ENCODE data around the gene ELF4.

Gene ELF4

GRCh38 chrX:130053236-130053635 is 57.1 kb downstream of the ELF4 start:
- H3K27ac ChIP-seq = no peak overlapping the region
- no peak for DNase-seq (ENCODE audit: low read depth, low spot score)

DNA sequence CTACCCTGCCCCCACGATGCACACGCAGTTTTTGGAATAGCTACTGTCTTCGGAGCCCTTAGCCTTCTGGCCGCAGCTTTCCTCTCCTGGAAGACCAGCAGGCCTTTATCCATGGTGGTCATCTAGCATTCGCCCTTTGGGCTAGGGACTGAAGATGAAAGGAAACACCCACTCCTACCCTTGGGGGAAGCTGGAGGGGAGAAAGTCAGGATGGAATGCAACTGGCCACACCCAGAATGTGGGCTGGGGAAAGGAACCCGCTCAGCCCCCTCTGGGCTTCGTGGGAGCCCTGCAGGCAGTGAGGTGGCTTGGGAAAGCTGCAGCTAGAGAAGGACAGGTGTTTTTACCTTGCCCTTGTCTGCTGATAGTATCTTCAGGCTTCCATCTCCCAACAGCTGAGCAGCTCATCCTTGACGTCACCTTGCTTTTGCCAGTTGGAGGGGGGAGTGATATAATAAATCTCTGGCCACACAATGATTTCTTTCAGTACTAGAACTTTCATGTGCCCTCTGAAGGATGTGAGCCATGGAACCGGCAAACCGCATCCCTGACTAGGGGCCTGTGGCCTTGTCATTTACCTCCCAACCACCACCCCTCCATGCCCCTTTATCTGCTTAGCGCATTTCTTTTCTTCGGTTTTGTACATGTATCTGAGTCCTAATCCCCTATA is 59.0 kb downstream of the ELF4 start:
- no peak overlapping the region for H3K27ac ChIP-seq
- DNase-seq (ENCODE audit: low read depth, low spot score) = no peak

DNA sequence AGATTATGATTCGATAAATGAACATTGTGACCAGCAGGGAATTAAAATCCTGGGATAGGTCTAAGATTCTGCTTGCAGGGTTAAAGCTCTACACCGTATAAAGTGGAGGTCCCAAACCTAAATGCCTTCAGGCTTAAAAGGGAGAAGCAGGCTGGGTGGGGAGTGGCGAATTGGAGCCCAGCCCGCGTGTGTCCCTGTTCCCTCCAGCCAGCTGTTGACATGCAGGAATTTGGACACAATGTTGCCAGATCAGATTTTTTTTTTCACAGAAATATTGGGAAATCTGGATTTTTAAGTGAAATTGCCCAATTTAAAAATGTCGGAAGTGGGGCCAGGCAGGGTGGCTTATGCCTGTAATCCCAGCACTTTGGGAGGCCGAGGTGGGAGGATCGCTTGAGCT is 60.5 kb downstream of the ELF4 start:
- no peak overlapping the region for H3K27ac ChIP-seq
- DNase-seq (ENCODE audit: low read depth, low spot score) = no peak

DNA sequence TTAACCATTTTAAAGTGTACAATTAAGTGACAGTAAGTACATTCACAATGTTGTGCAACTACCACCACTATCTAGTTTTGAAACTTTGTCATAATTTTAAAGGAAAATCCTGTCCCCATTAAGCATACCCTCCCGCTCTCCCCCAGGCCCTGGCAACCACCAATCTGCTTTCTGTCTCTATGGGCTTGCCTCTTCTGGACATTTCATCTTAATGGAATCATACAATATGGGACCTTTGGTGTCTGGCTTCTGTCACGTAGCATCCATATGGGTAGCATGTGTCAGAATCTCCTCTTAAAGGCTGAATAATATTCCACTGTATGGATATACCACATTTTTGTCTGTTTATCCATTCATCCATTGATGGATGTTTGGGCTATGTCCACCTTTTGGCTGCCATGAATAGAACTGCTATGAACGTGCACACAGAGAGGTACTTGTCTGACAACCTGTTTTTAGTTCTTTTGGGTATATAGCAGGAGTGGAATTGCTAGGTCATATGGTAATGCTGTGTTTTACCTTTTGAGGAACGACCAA is 61.5 kb downstream of the ELF4 start:
- DNase-seq (ENCODE audit: low read depth, low spot score) = no peak
- no peak overlapping the region for H3K27ac ChIP-seq

- H3K27ac ChIP-seq = no peak overlapping the region
Observed at GRCh38 chrX:130047416-130047815, 62.9 kb downstream of the ELF4 start.

DNA sequence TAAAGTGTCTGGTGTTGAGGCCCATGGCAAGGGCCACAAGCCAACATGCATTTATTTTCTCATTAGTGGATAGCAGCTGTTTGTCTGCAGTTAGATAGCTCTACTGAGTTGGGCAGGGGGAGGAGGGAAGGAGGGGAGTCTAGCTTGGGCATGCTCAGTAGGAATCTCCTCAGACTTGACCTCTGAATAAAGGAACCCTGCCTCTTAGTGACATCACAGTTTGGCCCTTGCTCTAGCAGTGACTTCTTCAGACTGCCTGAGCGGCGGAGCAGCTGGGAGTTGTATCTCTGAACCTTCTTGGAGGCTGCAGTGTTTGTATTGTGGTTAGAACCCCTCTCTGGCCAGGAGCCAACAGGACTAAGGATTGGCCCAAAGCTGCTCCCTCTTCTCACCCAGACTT is 70.5 kb downstream of the ELF4 start:
- DNase-seq (ENCODE audit: low read depth, low spot score) = no peak
- H3K27ac ChIP-seq = no peak overlapping the region

More at GRCh38 chrX:130047416-130047815, 62.9 kb downstream of the ELF4 start:
- DNase-seq (ENCODE audit: low read depth, low spot score) = no peak

GRCh38 chrX:130034178-130034577 is 76.1 kb downstream of the ELF4 start:
- no peak for DNase-seq (ENCODE audit: low read depth, low spot score)
- H3K27ac ChIP-seq = no peak overlapping the region

DNA sequence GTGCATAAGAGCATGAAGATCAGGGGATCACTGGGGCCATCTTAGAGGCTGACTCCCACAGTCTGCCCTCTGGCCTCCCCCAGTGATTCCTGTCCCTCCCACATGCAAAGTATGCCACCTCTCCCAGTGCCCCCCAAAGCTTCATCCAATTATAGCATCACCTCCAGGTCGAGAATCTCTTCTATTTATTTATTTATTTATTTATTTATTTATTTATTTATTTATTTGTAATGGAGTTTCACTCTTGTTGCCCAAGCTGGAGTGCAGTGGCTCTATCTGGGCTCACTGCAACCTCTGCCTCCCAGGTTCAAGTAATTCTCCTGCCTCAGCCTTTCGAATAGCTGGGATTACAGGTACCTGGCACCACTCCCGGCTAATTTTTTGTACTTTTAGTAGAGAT is 77.7 kb downstream of the ELF4 start:
- no peak for DNase-seq (ENCODE audit: low read depth, low spot score)
- no peak overlapping the region for H3K27ac ChIP-seq

GRCh38 chrX:130030826-130031225 is 79.5 kb downstream of the ELF4 start:
- H3K27ac ChIP-seq = no peak overlapping the region
- DNase-seq (ENCODE audit: low read depth, low spot score) = no peak

DNA sequence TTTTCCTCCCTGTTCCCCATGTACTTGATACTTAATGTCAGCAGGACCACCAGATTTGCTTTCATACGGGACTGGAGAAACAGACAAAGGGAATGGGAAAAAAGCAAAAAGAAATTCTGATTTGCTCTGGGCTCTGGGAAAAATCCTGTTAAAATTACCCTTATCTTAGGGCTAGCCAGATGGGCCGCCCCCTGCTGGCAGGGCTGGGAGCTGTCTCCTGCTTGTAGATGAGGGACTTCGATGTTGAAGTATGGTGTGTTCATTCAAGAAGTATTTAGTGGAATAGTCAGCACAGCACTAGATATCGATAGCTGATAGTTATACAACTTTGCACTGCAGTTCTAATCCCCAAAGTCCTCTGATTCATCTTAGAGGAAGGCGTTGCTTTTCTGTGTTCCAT is 82.1 kb downstream of the ELF4 start:
- no peak for DNase-seq (ENCODE audit: low read depth, low spot score)
- no peak overlapping the region for H3K27ac ChIP-seq

GRCh38 chrX:130027569-130027968 is 82.7 kb downstream of the ELF4 start:
- no peak for DNase-seq (ENCODE audit: low read depth, low spot score)
- H3K27ac ChIP-seq = no peak overlapping the region

DNA sequence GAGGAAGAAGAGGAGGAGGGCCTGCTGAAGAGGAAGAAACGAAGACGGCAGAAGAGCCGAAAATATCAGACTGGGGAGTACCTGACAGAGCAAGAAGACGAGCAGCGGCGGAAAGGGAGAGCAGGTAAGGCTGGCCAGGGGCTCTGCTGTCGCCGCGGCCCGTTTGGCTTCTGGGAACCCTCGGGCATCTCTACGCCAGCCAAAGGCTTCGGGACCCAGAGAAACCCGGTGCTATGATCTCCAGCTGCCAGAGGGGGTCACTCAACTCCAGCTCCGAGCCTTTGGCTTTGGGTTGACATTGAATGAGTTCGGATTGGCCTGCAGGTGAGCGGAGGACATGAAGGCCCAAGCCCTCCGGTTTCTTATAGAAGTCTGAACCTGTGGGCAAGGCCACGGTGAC is 85.0 kb downstream of the ELF4 start:
- H3K27ac ChIP-seq = no peak overlapping the region
- no peak for DNase-seq (ENCODE audit: low read depth, low spot score)

GRCh38 chrX:130024127-130024526 is 86.2 kb downstream of the ELF4 start:
- peak; percentile 1 for DNase-seq (ENCODE audit: low read depth, low spot score)
- no peak overlapping the region for H3K27ac ChIP-seq

DNA sequence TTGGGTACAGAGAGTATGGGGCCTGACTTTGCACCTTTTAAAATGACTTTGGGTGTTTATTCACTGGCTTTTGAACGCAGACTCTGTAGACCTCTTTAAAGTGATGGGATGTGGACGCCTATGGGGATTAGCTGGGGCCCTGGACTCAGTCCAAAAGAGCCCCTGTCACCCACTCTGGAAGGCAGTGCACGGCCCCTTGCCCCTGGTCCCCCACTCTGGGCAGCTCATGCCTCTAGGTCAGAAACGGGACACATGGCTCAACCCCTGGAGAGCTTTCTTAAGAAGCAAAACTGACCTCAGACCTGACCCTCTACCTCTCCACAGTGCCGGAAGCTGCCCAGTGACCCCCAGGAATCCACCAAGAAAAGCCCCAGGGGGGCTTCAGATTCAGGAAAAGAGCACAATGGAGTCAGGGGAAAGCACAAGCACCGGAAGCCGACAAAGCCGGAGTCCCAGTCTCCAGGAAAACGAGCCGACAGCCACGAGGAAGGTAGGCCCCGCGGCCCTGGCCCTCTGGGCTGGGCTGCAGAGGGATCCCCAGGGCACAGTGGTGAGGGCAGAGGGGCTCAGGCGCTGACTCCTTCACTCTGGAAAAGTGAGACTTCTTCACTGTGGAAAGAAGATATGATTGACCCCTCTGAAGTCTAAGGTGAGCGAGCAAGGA is 89.5 kb downstream of the ELF4 start:
- DNase-seq (ENCODE audit: low read depth, low spot score) = no peak
- H3K27ac ChIP-seq = no peak overlapping the region

GRCh38 chrX:130018143-130018542 is 92.2 kb downstream of the ELF4 start:
- no peak overlapping the region for H3K27ac ChIP-seq
- no peak for DNase-seq (ENCODE audit: low read depth, low spot score)

DNA sequence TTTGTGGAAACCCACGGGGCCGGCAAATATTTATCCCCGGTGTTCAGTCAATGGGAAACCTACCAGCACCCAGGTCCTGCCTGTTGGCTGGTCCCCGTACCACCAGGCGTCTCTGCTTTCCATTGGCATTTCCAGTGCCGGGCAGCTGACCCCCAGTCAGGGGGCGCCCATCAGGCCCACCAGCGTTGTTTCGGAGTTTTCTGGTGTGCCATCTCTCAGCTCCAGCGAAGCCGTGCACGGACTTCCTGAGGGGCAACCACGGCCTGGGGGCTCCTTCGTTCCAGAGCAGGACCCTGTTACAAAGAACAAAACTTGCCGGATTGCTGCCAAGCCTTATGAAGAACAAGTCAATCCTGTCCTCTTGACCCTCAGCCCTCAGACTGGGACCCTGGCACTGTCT is 95.1 kb downstream of the ELF4 start:
- DNase-seq (ENCODE audit: low read depth, low spot score) = no peak

More for the DNA sequence above, 95.1 kb downstream of the ELF4 start:
- no peak overlapping the region for H3K27ac ChIP-seq
